Esophagus mucosa (tissue), 1 donor: ENCODE measurements around the gene SLC15A2. TPM values are rescaled to one million over a fixed set of nuclear protein-coding genes. Genes with fewer than 3 reads are reported as not detected.

Experiments
- ATAC-seq: fragments of 200-7000 bp; cut with Tn5 transposase; one replicate; pipeline ENCODE4 v1.9.1; 2020
- total RNA-seq: library from RNA; stranded (reverse); gene quantifications from one replicate; pipeline ENCODE4 v1.2.4, GENCODE V29; 2023
- donor health status: DM: yes; HTN: yes; CAD: no.

The SLC15A2 gene
- total RNA-seq, 1 donor from 2014 or later = 3.8 TPM

- no peak for ATAC-seq
Observed at GRCh38 chr3:121985846-121986245, 91.6 kb downstream of the SLC15A2 start.

GRCh38 chr3:121988146-121988545 lies 93.9 kb downstream of the SLC15A2 start:
- ATAC-seq = no peak

- ATAC-seq = peak; percentile 46
Observed at GRCh38 chr3:121989943-121990342, 95.7 kb downstream of the SLC15A2 start.

- no peak for ATAC-seq
Observed at GRCh38 chr3:121992601-121993560, 98.7 kb downstream of the SLC15A2 start.

Other genes with a start within 250 kb of the SLC15A2 start
- 5.1 TPM for gene HCLS1, start 233.5 kb upstream of the SLC15A2 start, total RNA-seq
- 35.7 TPM for gene GOLGB1, start 144.7 kb upstream of the SLC15A2 start, total RNA-seq
- gene IQCB1, start 59.3 kb upstream of the SLC15A2 start, total RNA-seq = 9.0 TPM
- 3.3 TPM for gene EAF2, start 59.2 kb upstream of the SLC15A2 start, total RNA-seq
- 6.3 TPM for gene ILDR1, start 127.8 kb downstream of the SLC15A2 start, total RNA-seq
- gene CD86, start 161.0 kb downstream of the SLC15A2 start, total RNA-seq = 1.2 TPM